ENCODE data around the gene TRIM64.
"Not testable (repeated sequence)": the region's sequence is repeated elsewhere in the genome, so short reads cannot be mapped to it uniquely, and the experiment has no call there.

TRIM64 gene

GRCh38 chr11:89965737-89966136 lies at the start of gene TRIM64:
TRIM64 (plus strand) TSS chr11:89966037; CDS start chr11:89968504, 2,467 bp downstream.
- not testable (repeated sequence) for H3K9me3 Mint-ChIP-seq, H3K4me3 Mint-ChIP-seq, ATAC-seq, H3K27ac Mint-ChIP-seq, DNase-seq, H3K4me1 Mint-ChIP-seq, H3K27me3 Mint-ChIP-seq

GRCh38 chr11:89922195-89922660 lies 43.6 kb upstream of the TRIM64 start, which contains the start of gene TRIM49D1:
TRIM49D1 (minus strand) TSS chr11:89922245; CDS start chr11:89917710, 4,535 bp downstream.
- H3K27me3 Mint-ChIP-seq: no peaks in the 10 kb centered on the region
- H3K4me1 Mint-ChIP-seq: no peaks in the 10 kb centered on the region
- H3K9me3 Mint-ChIP-seq: no peaks in the 10 kb centered on the region
- no peak within 1 kb of the TSS for H3K4me3 Mint-ChIP-seq
- no peak within 1 kb of the TSS for H3K27ac Mint-ChIP-seq
- ATAC-seq (no peak), DNase-seq (no peak)

- not testable (repeated sequence) for H3K27me3 Mint-ChIP-seq, H3K9me3 Mint-ChIP-seq, H3K4me1 Mint-ChIP-seq, ATAC-seq, DNase-seq, H3K4me3 Mint-ChIP-seq, H3K27ac Mint-ChIP-seq
Observed at GRCh38 chr11:89923764-89924163, 42.1 kb upstream of the TRIM64 start, which contains the start of gene TRIM49D2. TRIM49D2 (plus strand) TSS chr11:89924064; CDS start chr11:89926762, 2,698 bp downstream.

GRCh38 chr11:89960833-89961232 lies 5.0 kb upstream of the TRIM64 start:
- not testable (repeated sequence) for DNase-seq, H3K4me1 Mint-ChIP-seq, H3K27me3 Mint-ChIP-seq, H3K27ac Mint-ChIP-seq, H3K9me3 Mint-ChIP-seq, ATAC-seq, H3K4me3 Mint-ChIP-seq

Data from stimulated activated naive CD8-positive, alpha-beta T cell treated with anti-CD3 and anti-CD28 coated beads, Interleukin-15, amount 100 ng/mL, for 72 hours (primary cell).